ENCODE data around the gene ANKRD11.

Gene ANKRD11

GRCh38 chr16:89285381-89285780 is 205.0 kb downstream of the ANKRD11 start:
- no peak for DNase-seq (ENCODE audit: low read depth in 2 of 2)

DNA sequence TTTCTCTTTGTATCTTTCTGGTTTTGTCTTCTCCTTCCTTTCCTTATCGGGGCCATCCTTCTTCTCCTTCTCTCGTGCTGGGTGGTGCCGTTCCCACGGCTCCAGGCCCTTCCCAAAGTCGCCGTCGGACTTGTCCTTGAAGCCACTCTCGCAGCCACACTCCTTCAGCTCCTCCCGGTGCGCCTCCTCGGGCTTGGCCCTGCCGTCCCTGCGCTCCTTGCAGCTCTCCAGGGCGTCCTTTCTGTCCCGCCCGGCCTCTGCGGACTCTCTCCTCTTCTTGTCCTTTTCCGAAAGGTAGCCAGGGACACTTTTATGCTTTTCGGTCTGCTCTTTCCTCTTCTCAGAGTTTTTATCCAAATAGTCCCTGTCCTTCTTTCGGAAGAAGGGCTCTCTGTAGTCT is 206.9 kb downstream of the ANKRD11 start:
- DNase-seq (ENCODE audit: low read depth in 2 of 2): no peak

DNA sequence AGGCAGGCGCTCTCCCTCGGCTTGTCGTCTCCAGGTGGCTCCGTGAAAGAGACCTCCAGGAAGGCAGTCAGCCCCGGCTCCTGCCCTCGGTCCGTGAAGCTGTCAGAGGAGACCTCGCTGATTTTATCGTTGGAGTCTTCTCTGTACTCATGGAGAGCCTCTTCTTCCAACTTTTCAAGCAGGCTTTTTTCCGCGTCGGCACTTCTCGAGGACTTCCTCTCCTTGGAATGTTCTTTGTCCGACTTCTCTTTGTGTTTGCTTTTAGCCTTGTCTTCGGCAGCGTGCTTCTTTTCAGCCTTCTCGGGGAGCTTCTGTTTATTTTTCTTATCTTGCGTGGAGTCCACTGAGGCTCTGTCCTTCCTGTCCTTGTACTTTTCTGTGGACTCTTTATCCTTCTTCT is 207.8 kb downstream of the ANKRD11 start:
- DNase-seq (ENCODE audit: low read depth in 2 of 2): no peak

DNA sequence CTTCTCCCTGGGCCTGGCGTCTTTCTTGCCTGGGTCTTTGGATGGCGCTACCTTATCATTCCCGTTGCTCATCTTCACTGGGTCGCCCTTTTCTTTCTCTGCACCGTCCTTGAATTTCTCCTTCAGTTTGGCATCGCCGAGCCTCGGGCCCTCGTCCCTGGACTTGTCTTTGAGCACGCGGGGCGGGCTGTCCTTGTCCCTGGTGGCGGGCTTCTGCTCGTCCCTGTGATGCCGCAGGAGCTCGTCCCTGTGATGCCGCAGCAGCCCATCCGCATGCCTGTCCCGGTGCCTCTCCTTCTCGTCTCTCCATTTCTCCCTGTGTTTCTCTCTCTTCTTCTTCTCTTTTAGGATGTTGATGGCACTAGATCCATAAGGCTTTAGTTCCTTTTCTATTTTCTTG is 208.5 kb downstream of the ANKRD11 start:
- DNase-seq (ENCODE audit: low read depth in 2 of 2): no peak

GRCh38 chr16:89281189-89281577 is 209.2 kb downstream of the ANKRD11 start:
- no peak for DNase-seq (ENCODE audit: low read depth in 2 of 2)

DNA sequence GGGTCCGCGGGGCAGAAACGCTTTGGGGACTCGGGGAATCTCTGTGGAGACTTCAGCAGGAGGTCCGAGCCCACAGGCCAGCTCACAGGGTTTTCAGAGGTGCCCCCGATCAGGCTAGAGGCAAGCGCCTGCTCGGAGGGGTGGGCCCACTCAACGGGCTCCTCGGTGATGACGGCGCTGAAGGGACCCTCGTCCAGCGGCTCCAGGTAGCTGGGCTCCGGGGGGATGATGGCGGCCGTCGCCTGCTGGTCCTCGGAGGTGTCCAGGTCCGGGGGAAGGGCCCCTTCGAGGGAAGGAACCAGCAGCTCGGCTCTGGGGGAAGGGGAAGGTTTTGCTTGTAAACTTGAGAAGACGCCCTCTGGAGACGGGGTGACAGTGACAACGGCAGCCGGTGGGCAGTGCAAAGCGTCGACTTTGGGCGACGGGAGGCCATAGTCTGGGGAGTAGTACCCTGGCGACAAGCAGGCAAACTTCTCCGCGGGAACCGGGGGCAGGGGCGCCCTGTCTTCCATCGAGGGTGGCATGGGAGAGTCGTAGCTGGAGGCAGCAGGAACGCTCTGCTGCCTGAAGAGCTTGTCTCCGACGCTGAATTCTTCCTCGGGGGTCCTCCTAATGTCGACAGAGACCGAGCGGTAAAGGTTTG is 209.7 kb downstream of the ANKRD11 start:
- DNase-seq (ENCODE audit: low read depth in 2 of 2): no peak

DNA sequence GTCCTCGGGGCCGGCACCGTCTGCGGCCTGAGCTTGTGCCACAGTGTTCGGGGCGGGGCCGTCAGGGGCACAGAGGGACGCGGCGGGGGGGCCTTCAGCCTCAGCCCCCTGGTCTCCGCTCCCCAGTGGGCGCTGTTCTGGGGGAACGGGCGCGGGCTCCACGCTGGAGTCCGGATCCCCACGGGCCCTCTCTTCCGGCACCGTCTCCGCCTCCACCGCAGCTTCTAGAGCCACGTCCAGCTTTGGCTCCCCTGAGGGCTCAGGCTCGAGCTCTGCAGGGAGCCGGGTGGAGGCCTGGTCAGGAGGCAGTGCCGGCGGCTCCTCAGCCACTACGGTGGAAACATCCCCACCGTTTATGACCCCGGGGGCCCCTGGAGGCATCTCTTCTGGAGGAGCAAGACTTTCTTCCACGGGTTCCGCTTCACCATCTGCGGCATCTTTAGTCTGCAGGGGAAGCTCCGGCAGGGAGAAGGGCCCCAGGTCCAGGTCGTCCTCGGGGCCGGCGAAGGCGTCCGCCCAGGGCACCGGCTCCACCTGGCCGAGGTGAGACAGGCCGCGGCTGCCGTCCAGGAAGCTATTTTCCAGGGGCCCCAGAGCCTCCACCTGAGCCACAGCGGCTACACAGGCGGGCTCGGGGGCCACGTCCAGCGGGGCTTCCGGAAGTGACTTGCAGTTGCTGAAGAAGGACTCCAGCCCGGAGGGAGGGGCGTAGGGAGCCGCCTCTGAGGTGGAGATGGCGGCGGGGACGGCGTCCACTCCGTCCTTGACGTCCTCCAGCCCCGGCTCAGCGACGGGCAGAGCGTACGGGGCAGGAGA is 210.5 kb downstream of the ANKRD11 start:
- DNase-seq (ENCODE audit: low read depth in 2 of 2): no peak

- DNase-seq (ENCODE audit: low read depth in 2 of 2): no peak
These were observed 211.7 kb downstream of the ANKRD11 start for GRCh38 chr16:89278441-89279240.

DNA sequence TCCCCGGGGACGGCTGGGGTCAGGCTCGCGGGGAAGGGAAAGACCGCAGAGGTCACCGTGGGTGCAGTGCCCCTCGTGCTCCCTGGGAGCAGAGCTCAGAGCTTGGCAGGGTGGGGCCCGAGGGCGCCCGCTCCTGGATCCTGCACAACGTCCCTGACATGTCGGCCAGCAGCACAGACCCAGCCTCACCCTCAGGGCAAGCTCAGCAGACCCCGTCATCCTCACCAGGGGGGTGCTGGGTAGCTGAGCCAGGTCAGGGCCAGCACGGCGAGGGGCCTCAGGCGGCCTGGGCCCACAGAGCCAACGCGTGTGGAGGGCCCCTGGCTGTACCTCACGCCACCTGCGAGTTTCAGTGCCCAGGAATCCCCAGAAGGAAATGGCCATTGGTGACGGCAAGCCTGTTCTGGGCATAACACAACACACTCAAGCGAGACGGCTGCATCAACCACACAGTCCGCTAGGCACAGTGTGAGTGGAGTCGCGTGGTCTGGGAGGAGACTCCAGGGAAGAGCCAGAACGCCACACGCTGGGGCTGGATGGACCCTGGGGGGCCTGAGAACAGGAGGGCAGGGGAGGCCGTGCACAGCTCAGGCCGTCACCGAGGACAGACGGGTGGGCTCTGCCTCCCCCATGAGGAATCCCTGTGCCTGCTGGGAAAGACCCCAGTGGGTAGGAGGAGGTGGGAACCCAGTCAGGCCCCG is 212.6 kb downstream of the ANKRD11 start:
- no peak for DNase-seq (ENCODE audit: low read depth in 2 of 2)

- no peak for DNase-seq (ENCODE audit: low read depth in 2 of 2)
These were observed 213.3 kb downstream of the ANKRD11 start for GRCh38 chr16:89277049-89277448.

- no peak for DNase-seq (ENCODE audit: low read depth in 2 of 2)
These were observed 214.3 kb downstream of the ANKRD11 start for GRCh38 chr16:89275837-89276720.

DNA sequence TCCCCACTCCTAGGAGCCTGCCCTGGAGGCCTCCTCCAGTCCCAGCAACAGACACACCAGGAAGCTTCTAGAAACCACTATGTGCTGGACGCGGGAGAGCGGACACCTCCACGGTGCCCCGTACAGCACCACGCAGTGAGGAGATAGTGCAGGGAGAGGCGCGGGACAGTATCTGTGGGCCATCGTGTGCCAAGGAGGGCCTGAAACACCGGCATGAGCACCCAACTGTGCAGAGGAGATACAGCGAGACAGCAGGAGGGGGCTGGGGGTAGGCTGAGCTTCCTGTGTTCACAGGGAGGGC is 215.1 kb downstream of the ANKRD11 start:
- no peak for DNase-seq (ENCODE audit: low read depth in 2 of 2)

DNA sequence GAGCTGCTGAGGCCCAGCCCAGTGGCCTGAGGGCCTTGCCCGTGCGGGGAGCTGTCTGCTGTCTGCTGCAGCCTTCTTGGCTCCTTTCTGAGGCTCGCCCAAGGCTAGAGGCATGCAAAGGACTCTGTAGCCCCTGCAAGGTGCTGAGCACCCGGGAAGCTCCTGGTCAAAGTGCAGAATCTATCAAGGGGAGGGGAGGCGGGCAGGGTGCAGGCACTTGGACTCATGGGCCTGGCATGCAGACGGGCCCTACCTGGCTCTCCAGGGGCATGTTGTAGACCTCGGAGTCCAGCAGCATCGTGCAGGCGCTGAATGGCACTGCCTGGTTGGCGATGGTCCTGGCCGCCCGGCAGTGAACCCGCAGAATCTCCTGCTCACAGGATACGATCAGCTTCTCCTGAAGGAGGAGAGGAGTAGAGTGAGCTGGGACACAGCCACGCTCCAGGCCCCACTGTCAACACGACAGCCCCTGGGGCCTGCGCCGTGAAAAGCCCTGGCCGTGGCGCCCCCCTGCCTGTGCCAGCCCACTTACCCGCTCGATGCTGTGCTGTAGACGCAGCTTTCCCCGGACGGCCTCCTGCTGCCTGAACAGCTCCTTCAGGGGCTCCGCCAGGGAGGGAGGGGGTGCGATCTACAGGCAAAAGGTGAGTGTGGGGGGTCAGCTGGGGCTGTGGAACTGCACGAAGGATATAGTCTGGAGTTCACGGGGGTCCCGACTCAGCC is 215.6 kb downstream of the ANKRD11 start:
- no peak for DNase-seq (ENCODE audit: low read depth in 2 of 2)

DNA sequence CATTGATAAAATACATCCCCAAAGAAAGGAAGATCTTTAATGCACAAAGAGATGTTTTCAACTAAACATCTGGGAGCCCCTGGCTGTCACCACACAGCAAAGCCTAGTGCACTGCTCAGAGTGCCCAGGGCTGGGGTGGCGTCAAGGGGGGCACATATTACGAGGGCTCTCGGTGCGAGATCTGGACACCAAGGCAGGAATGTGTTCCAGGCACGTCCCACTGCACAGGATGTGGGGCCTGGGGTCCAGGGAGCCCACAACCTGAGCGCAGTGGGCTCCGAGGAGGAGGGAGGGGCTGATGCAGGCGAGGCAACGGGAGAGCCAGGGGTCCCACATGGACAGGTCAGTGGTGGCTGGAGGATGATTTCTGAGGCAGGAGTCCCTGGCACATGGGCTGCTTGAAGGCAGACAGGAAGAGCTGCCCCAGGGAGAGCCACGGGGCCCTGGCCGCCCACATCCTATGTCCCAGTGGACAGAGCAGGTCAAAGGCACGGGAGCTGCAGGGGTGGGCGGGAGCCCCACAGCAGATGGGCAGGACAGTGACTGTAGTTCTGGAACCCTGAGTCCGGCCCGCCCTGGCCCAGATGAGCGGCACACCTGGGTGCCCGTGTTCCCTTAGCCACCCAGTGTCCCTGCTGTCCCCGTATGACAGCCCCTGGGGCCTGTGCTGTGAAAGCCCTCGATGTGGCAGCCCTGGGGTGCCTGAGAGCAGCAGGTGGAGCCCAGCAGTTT is 216.5 kb downstream of the ANKRD11 start:
- no peak for DNase-seq (ENCODE audit: low read depth in 2 of 2)

DNA sequence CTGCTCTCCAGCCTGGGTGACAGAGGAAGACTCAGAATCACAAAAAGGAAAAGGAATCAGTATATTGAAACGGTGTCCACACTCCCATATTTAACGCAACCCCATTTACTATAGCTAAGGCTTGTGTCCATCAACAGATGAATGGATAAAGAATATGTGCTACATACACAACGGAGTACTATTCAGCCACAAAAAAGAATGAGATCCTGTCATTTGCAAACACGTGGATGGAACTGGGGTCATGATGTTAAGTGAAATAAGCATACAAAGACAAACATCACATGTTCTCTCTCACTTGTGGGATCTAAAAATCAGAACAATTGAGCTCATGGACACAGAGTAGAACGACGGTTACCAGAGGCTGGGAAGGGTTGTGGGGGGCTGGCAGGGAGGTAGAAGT is 217.7 kb downstream of the ANKRD11 start:
- no peak for DNase-seq (ENCODE audit: low read depth in 2 of 2)

DNA sequence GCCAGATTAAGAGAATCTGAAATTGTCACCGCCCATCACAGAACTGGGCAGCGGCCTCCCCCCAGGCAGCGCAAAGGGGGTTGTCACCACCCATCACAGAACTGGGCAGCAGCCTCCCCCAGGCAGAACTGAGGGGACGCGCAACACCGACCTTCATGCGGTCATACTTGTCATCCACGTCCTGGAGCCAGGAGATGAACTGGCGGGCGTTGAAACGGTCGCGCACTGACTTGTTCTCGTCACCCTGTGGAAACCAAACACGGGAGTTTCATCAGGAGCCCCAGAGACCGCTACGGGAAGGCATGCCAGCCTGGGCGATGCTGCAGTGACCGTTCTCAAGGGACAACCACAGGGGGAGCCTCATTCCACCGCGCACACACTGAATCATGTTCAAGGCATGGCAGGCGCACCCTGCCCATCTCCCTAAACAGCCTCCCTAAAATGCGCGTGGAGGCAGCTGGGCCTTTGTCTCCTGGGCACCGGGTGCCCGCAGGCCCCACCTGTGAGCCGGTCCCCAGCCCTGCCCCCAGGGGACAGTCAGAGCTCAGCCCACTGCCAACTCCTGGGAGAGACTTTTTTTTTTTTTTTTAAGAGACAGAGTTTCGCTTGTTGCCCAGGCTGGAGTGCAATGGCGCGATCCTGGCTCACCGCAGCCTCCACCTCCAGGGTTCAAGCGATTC is 219.6 kb downstream of the ANKRD11 start:
- DNase-seq (ENCODE audit: low read depth in 2 of 2): no peak

GRCh38 chr16:89269805-89270665 is 220.3 kb downstream of the ANKRD11 start:
- DNase-seq (ENCODE audit: low read depth in 2 of 2): no peak

DNA sequence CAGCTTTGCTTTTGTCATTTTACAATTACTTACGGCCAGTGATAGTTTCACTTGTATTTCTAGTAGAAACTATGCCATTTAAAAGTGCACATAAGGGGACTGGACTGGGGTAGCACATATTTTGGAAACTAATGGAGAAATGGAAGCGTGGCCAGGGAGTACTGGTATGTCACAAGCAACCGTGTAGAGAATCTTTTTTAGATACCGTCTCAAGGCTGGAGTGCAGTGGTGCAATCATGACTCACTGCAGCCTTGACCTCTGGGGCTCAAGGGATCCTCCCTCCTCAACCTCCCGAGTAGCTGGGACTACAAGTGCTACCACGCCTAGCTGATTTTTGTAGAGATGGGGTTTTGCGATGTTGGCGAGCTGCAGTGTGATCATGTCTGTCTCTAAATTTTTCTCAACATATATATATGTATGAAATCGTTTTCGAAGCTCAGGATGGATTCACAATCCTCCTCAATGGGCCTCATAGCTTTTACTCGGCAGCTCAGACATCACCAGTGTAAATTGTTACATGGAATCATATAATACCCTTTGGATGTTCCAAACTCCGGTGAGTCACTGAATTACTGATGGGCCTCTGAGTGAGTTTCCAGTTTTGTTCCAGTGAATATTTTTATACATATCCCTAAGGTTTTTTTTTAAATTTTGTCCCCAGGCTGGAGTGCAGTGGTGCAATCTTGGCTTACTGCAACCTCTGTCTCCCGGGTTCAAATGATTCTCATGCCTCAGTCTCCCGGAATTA is 221.2 kb downstream of the ANKRD11 start:
- no peak for DNase-seq (ENCODE audit: low read depth in 2 of 2)

Measured in fibroblast of skin of left biceps (primary cell).